PC-3 (cell line): ENCODE results near the gene TEKTIP1. TPM values are rescaled to one million over a fixed set of nuclear protein-coding genes. Genes with fewer than 3 reads are reported as not detected.

Experiments used
- ATAC-seq: fragments of 200-7000 bp; cut with Tn5 transposase; 2 replicates; pipeline ENCODE4 v1.9.1; 2020; ENCODE audit warnings: mild to moderate bottlenecking, moderate library complexity
- BruUV-seq: library from RNA; stranded (reverse); fragments of 400-500 nt; replicated peaks from 2 replicates; lab custom pipeline; 2021; lab: Mats Ljungman, UMichigan
- CTCF ChIA-PET: fragments of 300-600 bp; sonication (Branson Sonifier 250); formaldehyde crosslinking; loops from one replicate; lab custom pipeline; 2022; ENCODE audit warnings: antibody characterized with exemption; lab: Charles Lee
- POLR2A ChIA-PET: fragments of 300-600 bp; sonication (Branson Sonifier 250); formaldehyde crosslinking; loops from one replicate; lab custom pipeline; 2022; ENCODE audit warnings: antibody characterized with exemption; ENCODE audit not compliant: unreplicated experiment; lab: Charles Lee
- DNase-seq: peaks from one replicate; pipeline ENCODE4 v3.0.0-alpha.2; 2015
- H2AFZ ChIP-seq: fragments of 300-600 bp; sonication (generic); 2 replicates; pipeline ENCODE4 v1.6.0; 2016; ENCODE audit warnings: antibody characterized with exemption, low read length
- H3F3A ChIP-seq: fragments of 300-600 bp; sonication (generic); one replicate; pipeline ENCODE4 v1.6.0; 2017; ENCODE audit warnings: antibody characterized with exemption, low read length, control low read depth, mild to moderate bottlenecking; ENCODE audit not compliant: unreplicated experiment
- H3K27ac ChIP-seq: fragments of 300-600 bp; sonication (generic); 2 replicates; pipeline ENCODE4 v1.5.1; 2016; ENCODE audit warnings: mild to moderate bottlenecking, low read length
- H3K27me3 ChIP-seq: fragments of 300-600 bp; sonication (generic); 2 replicates; pipeline ENCODE4 v1.6.1; 2016; ENCODE audit warnings: low read length, mixed read lengths
- H3K36me3 ChIP-seq: fragments of 300-600 bp; sonication (generic); 2 replicates; pipeline ENCODE4 v1.6.1; 2016; ENCODE audit warnings: low read depth, mixed run types, low read length, mixed read lengths
- H3K4me1 ChIP-seq: fragments of 300-600 bp; sonication (generic); 2 replicates; pipeline ENCODE4 v1.5.1; 2016; ENCODE audit warnings: low read length; ENCODE audit not compliant: insufficient read depth
- H3K4me2 ChIP-seq: fragments of 300-600 bp; sonication (generic); 2 replicates; pipeline ENCODE4 v1.6.0; 2016; ENCODE audit warnings: low read length
- H3K4me3 ChIP-seq: fragments of 300-600 bp; sonication (generic); 2 replicates; pipeline ENCODE4 v1.5.1; 2016; ENCODE audit warnings: mild to moderate bottlenecking, low read length, mixed read lengths
- H3K79me2 ChIP-seq: fragments of 300-600 bp; sonication (generic); 2 replicates; pipeline ENCODE4 v1.6.1; 2017; ENCODE audit warnings: low read length, mixed read lengths
- H3K9ac ChIP-seq: fragments of 300-600 bp; sonication (generic); 2 replicates; pipeline ENCODE4 v1.6.0; 2016; ENCODE audit warnings: mild to moderate bottlenecking, low read length
- H3K9me2 ChIP-seq: fragments of 300-600 bp; sonication (generic); replicated peaks from 2 replicates; pipeline ENCODE4 v1.6.1; 2016; ENCODE audit warnings: mixed run types, low read length, mixed read lengths
- H3K9me3 ChIP-seq: fragments of 300-600 bp; sonication (generic); 2 replicates; pipeline ENCODE4 v1.6.1; 2016; ENCODE audit warnings: low read length, mixed read lengths
- H4K20me1 ChIP-seq: fragments of 300-600 bp; sonication (generic); 2 replicates; pipeline ENCODE4 v1.6.1; 2016; ENCODE audit warnings: low read length, mixed read lengths
- EZH2 ChIP-seq: fragments of 300-600 bp; sonication (generic); IDR thresholded peaks from one replicate; pipeline ENCODE4 v1.6.1; 2017; ENCODE audit warnings: antibody characterized with exemption, mild to moderate bottlenecking, low read length; ENCODE audit not compliant: unreplicated experiment
- EZH2phosphoT487 ChIP-seq: fragments of 300-600 bp; sonication (generic); IDR thresholded peaks from 2 replicates; pipeline ENCODE4 v1.6.1; 2018; ENCODE audit warnings: mild to moderate bottlenecking, antibody characterized with exemption, low read length, borderline replicate concordance
- intact Hi-C: fragments of 100-400 bp; cut with micrococcal nuclease; formaldehyde crosslinking; loops from 2 replicates; pipeline ENCODE4 v1.9.0; 2023
- total RNA-seq: library from RNA; depleted of rRNA; stranded (reverse); fragments of >200 nt; gene quantifications from 2 replicates; pipeline ENCODE4 v1.2.3, GENCODE V29; 2014
- TF ChIP-seq, protein P1 (sequence below): fragments of 300-600 bp; sonication (generic); conservative IDR thresholded peaks from 2 replicates; pipeline ENCODE4 v1.5.1; 2017; ENCODE audit warnings: antibody characterized with exemption, low read depth, mild to moderate bottlenecking, low read length

TEKTIP1 gene
- total RNA-seq, 1 experiment from 2014 or later: not detected

DNA sequence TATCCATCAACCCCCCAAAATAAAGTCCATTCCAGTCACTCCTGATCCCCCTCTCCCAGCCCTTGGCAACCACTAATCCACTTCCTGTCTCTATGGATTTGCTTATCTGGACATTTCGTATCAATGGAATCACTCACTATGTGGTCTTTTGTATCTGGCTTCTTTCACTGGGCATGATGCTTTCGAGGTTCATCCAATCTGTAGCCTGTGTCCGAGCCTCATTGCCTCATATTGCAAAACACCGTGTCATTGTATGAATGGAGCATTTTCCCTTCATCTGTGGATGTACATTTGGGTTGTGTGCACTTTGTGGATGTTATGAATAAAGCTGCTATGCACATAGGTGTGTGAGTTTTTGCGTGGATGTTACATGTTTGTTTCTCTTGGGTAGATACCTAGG lies 34.2 kb upstream of the TEKTIP1 start:
- Histone ChIP-seq H3K27me3 (no peaks in the 10 kb centered on the region), H3K9me2 (no peaks in the 10 kb centered on the region), H3K27ac (no peak overlapping the region), H3F3A (no peaks in the 10 kb centered on the region), H3K79me2 (peaks cover 42% of the 10 kb centered on the region), H3K4me3 (no peak overlapping the region), H4K20me1 (0 out of 2 replicates have a peak, but pooled peaks cover 3% of the 10 kb centered on the region), H3K4me1 (peaks cover 23% of the 10 kb centered on the region), H2AFZ (no peak overlapping the region), H3K9me3 (no peaks in the 10 kb centered on the region), H3K9ac (no peak overlapping the region), H3K36me3 (no peaks in the 10 kb centered on the region), H3K4me2 (no peak overlapping the region)
- ChIA-PET POLR2A (no interaction called here), CTCF (no interaction called here)
- intact Hi-C loops: no loop called here
- BruUV-seq: no TSS peak
- no peak for ATAC-seq
- DNase-seq: no peak
- TF ChIP-seq EZH2 (no peak), EZH2phosphoT487 (no peak)
- TF ChIP-seq, protein P1, sequence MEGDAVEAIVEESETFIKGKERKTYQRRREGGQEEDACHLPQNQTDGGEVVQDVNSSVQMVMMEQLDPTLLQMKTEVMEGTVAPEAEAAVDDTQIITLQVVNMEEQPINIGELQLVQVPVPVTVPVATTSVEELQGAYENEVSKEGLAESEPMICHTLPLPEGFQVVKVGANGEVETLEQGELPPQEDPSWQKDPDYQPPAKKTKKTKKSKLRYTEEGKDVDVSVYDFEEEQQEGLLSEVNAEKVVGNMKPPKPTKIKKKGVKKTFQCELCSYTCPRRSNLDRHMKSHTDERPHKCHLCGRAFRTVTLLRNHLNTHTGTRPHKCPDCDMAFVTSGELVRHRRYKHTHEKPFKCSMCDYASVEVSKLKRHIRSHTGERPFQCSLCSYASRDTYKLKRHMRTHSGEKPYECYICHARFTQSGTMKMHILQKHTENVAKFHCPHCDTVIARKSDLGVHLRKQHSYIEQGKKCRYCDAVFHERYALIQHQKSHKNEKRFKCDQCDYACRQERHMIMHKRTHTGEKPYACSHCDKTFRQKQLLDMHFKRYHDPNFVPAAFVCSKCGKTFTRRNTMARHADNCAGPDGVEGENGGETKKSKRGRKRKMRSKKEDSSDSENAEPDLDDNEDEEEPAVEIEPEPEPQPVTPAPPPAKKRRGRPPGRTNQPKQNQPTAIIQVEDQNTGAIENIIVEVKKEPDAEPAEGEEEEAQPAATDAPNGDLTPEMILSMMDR: no peak

DNA sequence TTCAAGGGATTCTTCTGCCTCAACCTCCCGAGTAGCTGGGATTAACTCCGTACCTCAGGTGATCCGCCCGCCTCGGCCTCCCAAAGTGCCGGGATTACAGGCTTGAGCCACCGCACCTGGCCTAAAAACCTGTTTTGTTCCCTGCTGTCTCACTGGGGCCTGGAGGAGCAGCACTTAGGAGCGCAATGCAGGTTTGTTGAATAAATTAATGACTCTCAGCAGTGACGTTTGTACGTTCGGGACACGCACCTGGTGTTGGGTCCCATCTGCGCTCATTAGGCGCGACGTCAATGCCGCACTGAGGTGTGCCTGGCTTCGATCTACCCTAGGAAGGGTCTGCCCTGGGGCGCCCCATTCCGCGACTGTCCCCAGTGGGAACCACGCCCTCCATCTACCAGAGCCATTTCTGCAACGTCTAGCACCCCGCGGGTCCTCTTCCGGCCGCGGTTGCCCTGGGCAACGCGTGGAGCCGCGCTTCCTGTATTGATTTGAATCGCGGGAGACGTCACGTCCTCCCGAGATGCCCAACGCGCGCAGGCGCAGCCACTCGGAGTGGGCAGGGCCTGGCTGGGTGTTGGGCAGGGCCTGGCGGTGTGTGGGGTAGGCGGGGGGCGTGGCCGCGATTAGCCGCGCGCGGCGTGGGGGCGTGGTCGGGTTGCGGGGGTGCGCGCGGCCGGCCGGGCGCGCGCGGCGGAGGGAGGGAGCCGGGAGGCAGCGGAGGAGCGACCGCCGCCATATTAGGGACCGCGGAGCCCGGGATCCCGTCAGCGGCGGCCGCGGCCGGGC lies 33.2 kb upstream of the TEKTIP1 start, which contains the start of gene FZR1:
Gene FZR1, plus strand, starts transcription at position 714 of the 786 bp plus-strand sequence. CDS start 16,679 bp downstream, outside the sequence.
- DNase-seq (peak; percentile 96), ATAC-seq (peak; percentile 87)
- Histone ChIP-seq H3K27me3 (no peaks in the 10 kb centered on the region), H3F3A (no peaks in the 10 kb centered on the region), H2AFZ (peak within 1 kb of the TSS; percentile 76), H3K79me2 (peaks cover 46% of the 10 kb centered on the region), H3K36me3 (no peaks in the 10 kb centered on the region; the same call in 1 of the 2 replicates), H3K9ac (peak within 1 kb of the TSS; percentile 92), H3K27ac (peak within 1 kb of the TSS; percentile 64), H4K20me1 (0 out of 2 replicates have a peak, but pooled peaks cover 9% of the 10 kb centered on the region), H3K4me1 (peaks cover 26% of the 10 kb centered on the region), H3K9me2 (no peaks in the 10 kb centered on the region), H3K4me3 (peak within 1 kb of the TSS; percentile 91), H3K4me2 (peak within 1 kb of the TSS; percentile 81), H3K9me3 (no peaks in the 10 kb centered on the region)
- intact Hi-C loops: no loop called here
- no peak for TF ChIP-seq EZH2phosphoT487
- TF ChIP-seq EZH2: no peak
- TF ChIP-seq, protein P1: no peak
- POLR2A ChIA-PET: no interaction called here
- TSS peak; percentile 96 for BruUV-seq
- CTCF ChIA-PET: no interaction called here
